G401 (cell line): ENCODE results near the gene SUPT6H. TPM values are rescaled to one million over a fixed set of nuclear protein-coding genes. Genes with fewer than 3 reads are reported as not detected.
A peak's percentile ranks its signal among the peaks of the same experiment; 100 is the strongest.

Source experiments
- DNase-seq: peaks from one replicate; pipeline ENCODE4 v3.0.0-alpha.2; 2015; ENCODE audit warnings: low spot score
- in situ Hi-C: cut with HindIII; loops from 2 replicates; pipeline ENCODE4 v1.10.0; 2016; ENCODE audit warnings: low sequenced_read_pairs, mixed read lengths
- total RNA-seq: library from RNA; depleted of rRNA; stranded (reverse); fragments of >200 nt; shearing (Covaris generic); gene quantifications from 2 replicates; pipeline ENCODE4 v1.2.3, GENCODE V29; 2014

The SUPT6H gene
- total RNA-seq, 1 experiment from 2014 or later: 43.0 TPM

GRCh38 chr17:28693869-28694268, 31.9 kb downstream of the SUPT6H start:
- in situ Hi-C loops: no loop called here
- DNase-seq: peak; percentile 21

DNA sequence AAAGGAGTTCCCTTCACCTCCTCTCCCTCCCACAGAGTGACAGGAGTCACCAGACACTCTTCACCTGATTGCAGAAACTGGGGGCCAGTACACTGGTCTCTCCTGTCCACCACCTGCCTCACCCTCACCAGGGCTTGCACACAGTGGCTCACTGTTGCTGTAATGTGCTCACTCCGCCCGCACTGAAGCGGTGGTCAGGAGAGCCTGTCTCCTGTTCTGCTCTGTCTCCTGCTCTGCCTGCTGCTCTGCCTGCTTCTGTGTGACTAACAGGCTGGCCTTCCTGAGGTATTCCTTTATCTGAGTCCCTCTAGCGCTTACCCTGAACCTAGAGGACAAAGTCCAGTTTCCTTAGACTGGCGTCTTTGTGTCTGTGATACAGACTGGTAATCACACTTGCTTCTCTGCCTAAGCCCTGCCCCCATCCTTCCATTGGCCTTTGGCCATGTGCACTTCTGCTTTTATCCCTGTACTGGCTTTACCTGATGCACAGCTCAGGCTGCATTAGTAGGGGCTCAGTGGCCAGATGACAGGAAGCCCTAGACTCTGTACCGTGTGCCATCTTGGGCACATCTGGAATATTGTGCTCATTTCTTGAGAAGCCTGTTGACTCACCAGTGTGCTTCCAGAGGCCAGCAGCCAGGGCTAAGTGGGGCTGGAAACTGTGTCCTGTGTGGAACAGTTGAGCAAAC, 36.4 kb downstream of the SUPT6H start:
- in situ Hi-C loops: no loop called here
- DNase-seq: no peak

- no peak for DNase-seq
- in situ Hi-C loops: no loop called here
Measured at GRCh38 chr17:28700278-28700677, 38.3 kb downstream of the SUPT6H start.

- in situ Hi-C loops: no loop called here
Measured at GRCh38 chr17:28700830-28701492, 39.0 kb downstream of the SUPT6H start.

DNA sequence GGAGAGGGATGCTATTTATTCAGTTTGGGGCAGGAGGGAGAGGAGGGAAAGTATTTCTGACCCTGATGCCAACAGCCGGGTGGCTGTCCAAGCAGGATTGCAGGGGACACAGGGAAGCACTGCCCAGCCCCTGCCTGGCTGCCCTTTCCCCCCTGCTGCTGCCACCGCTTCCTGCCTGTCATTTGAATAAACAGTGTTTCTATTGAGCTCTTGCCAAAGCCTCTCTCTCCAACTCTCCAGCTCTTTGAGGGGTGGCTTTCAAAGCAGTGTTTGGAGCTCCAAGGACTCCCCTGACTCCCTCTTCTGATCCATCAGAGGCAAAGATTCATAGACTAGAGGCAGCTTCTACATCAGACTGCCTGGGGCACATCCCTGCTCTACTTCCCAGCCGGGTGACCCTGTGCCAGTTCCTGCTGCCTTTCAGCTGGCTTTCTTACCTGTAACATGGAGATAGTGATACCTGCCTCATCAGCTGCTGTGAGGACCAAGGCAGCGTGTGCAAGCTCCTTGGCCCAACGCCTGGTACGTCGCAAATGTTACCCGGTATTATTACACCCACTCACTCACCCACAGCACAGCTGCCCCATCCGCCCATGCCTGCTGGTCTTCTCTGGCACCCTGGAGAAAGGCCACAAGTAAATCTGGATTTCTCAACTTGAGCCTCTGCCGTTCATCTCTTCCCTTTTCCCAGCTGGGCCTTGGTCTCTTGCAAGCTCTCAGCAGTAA, 40.2 kb downstream of the SUPT6H start:
- DNase-seq: peak; percentile 41
- in situ Hi-C loops: no loop called here

More at GRCh38 chr17:28700830-28701492, 39.0 kb downstream of the SUPT6H start:
- DNase-seq: no peak

GRCh38 chr17:28702752-28703150, 40.7 kb downstream of the SUPT6H start:
- in situ Hi-C loops: no loop called here
- no peak for DNase-seq

- in situ Hi-C loops: no loop called here
- DNase-seq: no peak
Measured at GRCh38 chr17:28703552-28704218, 41.7 kb downstream of the SUPT6H start.

GRCh38 chr17:28704219-28704858, 42.3 kb downstream of the SUPT6H start:
- in situ Hi-C loops: no loop called here
- DNase-seq: no peak

DNA sequence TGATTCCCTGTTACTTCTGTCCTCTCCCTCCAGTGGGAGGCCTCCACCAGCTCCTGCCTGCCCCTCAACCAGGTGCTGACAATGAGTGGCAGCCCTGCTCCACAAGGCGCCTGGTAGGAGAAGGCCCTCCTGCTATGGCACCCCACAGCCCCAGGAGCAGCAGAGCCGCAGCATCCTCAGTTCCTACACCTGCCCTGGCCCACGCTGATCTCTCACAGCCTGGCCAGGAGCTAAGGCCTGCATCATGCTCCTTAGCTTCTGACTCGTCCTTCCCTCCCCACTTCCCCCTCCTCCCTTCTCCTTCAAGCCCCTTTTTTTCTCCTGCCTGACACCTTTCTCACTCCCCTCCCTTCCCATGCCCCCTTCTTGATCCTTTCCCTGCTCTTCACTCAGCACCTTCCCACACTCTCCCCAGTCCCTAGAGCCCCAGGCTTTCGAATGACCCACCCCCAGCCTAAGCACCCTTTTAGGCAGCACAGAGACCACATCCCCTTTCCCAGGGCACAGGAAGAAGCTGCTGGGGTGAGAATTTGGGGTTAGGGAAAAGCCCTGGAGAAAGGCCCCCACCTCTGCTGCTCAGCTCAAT, 43.2 kb downstream of the SUPT6H start:
- in situ Hi-C loops: no loop called here
- no peak for DNase-seq

DNA sequence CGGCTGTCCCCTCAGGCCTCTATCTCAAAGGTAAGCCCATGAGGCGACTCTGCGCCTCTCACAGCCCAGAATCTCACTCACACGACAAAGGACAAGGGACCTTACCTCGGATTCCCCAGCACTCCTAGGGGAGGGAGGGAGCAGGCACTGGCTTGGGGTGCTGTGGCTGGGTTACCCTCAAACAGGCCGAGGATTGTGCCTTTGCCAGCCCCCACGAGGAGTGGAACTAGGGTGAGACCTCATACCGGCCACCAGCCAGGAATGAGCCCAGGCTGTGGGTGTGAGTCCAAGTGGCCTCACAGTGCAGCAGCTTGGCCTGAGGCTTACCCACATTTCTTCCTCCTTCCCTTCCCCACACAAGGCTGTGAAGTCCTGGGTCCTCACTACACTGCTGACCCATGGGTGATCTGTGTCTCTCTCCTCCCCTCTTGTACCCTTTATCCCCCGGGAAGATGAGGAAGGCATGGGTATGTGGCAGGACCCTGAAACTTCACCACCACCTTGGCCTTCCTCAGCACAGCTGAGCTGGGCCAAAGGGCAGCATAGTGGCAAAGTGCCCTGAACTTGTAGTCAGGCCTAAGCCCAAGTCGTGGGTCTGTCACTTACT, 43.8 kb downstream of the SUPT6H start:
- in situ Hi-C loops: no loop called here
- DNase-seq: no peak

DNA sequence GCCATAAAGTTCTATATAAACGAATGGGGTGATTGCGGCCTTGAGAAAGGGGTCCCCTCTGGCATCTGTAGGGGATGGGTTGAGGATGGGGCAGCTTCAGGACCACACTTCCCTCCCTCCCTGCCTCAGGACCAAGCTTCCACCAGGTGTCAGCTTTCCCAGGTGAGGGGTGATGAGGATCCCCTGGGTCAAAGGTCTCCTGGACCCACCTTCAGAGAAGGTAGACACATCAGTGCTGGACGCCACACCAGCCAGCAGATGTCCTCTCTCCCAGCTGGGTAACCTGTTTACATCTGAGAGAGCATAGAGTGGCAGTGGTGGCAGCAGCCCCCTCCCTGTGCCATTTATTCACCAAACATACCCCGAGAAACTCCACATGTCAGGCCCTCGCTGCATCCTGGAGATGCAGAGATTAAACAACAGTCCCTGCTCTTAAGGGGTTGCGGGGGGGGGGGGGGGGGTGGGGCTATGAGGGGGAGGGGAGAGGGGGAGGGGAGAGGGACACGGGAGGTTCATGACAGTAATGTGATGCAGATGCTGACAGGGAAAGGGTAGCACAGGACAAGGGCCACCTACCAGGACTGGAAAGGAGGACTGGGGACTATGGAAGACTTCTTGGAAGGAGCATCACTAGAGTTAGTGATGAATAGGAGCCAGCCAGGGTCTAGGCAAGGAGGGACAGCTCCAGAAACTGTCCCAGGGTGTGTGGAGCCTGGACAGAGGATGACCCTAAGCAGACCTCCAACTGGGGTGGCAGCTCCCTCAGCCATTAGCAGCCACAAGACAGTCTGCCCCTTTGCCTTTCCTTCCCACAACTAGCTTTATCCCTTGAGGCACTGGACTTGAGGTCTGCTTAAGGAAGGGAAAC, 44.7 kb downstream of the SUPT6H start:
- in situ Hi-C loops: no loop called here
- no peak for DNase-seq

DNA sequence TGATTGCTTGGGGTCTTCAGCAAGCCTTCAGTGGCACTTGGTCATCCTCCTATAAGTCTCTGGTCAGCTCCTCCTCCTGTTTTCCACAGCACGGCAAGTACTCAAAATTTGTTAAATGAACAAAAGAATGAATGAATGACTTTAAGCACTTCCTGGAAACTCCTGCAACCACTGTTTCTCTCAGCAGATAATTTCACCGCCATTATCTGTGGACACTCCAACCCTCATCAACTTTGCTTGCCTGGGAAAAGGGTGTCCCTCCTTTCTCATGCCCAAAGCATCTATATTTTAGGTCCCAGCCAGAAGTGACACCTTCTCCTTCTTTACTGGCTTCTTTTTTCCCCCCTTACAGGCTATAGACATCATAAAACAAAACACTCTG, 45.3 kb downstream of the SUPT6H start:
- DNase-seq: no peak
- in situ Hi-C loops: no loop called here

- in situ Hi-C loops: no loop called here
- peak; percentile 84 for DNase-seq
Measured at GRCh38 chr17:28710861-28711722, 49.1 kb downstream of the SUPT6H start.

DNA sequence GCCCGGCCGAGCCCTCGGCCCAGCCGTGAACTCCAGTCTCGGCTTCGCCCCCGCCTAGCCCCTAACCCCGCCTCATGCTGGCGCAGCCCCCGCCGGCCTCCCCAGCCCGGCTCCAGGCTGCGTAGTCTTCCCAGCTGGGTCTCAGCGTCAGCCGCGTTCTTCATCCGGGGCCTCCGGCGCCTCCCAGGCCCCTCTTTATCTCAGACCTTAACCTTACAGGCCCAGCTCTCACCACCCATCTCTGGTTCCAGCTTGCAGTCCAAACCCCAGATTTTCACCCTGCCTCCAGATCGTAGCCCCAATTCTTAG, 49.7 kb downstream of the SUPT6H start, which contains the start of gene PROCA1:
Gene PROCA1, minus strand, starts transcription at position 166 of the 309 bp plus-strand sequence. CDS start 228 bp downstream, outside the sequence.
- in situ Hi-C loops: no loop called here
- DNase-seq: no peak

DNA sequence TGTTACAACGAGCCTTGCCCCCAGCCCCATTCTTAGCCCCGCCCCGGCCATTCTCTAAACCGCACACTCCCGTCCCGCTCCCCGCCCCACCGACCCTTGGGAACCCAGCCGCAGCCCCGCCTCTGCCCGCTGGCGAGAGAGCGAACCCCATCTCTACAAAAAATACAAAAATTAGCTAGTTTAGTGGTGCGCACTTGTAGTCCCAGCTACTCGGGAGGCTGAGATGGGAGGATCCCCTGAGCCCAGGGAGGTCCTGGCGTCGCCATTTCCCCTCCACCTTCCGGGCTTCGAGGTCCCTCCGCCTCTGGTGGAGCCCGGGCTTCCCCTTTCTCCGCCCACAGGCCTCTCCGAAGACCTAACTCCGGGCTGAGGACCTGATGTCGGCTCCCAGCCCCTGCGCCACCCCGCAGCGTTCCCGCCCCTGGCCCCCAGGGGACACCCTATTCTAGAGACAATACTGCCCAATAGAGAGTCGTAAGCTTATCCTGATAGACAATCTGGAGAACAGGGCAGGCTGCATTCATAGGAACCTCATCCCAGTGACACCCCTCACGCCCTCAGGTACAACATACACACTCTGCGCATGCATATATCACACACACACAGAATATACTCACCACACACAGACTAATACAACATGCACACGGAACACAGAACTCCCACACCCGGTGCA, 50.2 kb downstream of the SUPT6H start:
- no peak for DNase-seq

DNA sequence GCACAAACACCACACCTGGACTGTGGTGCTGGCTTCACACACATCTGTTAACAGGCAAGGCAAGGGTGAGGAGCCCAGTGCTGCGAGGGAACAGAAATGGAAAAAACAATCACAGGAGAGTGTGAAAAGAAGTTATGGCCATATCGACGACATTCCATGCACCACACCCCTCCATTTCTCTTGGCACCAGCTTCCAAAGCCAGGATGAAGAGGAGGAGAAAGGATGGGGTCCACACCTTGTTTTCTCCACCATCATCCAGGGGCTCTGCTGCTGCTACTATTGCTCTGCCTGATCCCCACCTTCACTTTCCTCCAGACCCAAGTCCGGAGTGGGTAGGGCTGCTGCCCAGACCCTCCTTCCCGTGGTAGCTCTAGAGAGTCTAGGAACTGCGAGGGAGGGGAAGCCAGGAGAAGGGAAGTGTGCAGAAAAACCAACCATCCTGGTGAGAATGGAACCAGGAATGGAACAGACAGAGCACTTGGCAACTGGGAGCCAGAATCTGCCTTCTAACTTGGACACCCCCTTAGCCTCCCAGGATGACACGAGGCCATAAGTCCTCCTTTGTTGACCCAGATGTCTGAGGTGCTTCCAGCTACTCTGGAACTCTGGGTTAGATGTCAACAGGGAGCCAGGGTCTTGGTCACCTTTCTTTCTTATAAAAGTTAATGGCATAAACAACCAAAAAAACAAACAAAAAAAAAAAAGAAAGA, 50.9 kb downstream of the SUPT6H start:
- in situ Hi-C loops: no loop called here

More for the DNA sequence above, 50.2 kb downstream of the SUPT6H start:
- in situ Hi-C loops: no loop called here

More for the DNA sequence above, 50.9 kb downstream of the SUPT6H start:
- DNase-seq: no peak
